HG02623 (cell line): Measurements from ENCODE around the gene HSD11B1.

ENCODE experiments used
- ATAC-seq: cut with Tn5 transposase; IDR thresholded peaks from one replicate; pipeline ENCODE4 v1.9.1; 2021; ENCODE audit warnings: moderate library complexity; ENCODE audit not compliant: unreplicated experiment

The HSD11B1 gene

GRCh38 chr1:209751627-209752231 lies 47.1 kb downstream of the HSD11B1 start:
- ATAC-seq = peak; percentile 36

GRCh38 chr1:209752890-209753289 lies 48.2 kb downstream of the HSD11B1 start:
- ATAC-seq = no peak

GRCh38 chr1:209755256-209755655 lies 50.6 kb downstream of the HSD11B1 start:
- ATAC-seq = no peak

GRCh38 chr1:209755926-209756614 lies 51.4 kb downstream of the HSD11B1 start, which contains the start of gene TRAF3IP3:
Gene TRAF3IP3 (plus strand): TSS chr1:209756053. CDS start chr1:209760040, 3,987 bp downstream.
- peak; percentile 70 for ATAC-seq

- ATAC-seq = peak; percentile 25
Measured at GRCh38 chr1:209756615-209757445, 52.2 kb downstream of the HSD11B1 start.

GRCh38 chr1:209758400-209758799 lies 53.8 kb downstream of the HSD11B1 start:
- no peak for ATAC-seq

- ATAC-seq = no peak
Measured at GRCh38 chr1:209759829-209760359, 55.2 kb downstream of the HSD11B1 start.

- no peak for ATAC-seq
Measured at GRCh38 chr1:209761011-209761635, 56.5 kb downstream of the HSD11B1 start.

- ATAC-seq = no peak
Measured at GRCh38 chr1:209766051-209766450, 61.4 kb downstream of the HSD11B1 start.

GRCh38 chr1:209767096-209767495 lies 62.5 kb downstream of the HSD11B1 start:
- no peak for ATAC-seq

- no peak for ATAC-seq
Measured at GRCh38 chr1:209767706-209768105, 63.1 kb downstream of the HSD11B1 start.

- peak; percentile 83 for ATAC-seq
Measured at GRCh38 chr1:209768354-209768774, 63.7 kb downstream of the HSD11B1 start.

- ATAC-seq = peak; percentile 77
Measured at GRCh38 chr1:209769171-209769904, 64.7 kb downstream of the HSD11B1 start.

- no peak for ATAC-seq
Measured at GRCh38 chr1:209769971-209770370, 65.3 kb downstream of the HSD11B1 start.

GRCh38 chr1:209770636-209771415 lies 66.2 kb downstream of the HSD11B1 start:
- no peak for ATAC-seq

GRCh38 chr1:209772126-209772525 lies 67.5 kb downstream of the HSD11B1 start:
- no peak for ATAC-seq

GRCh38 chr1:209774592-209774991 lies 69.9 kb downstream of the HSD11B1 start:
- ATAC-seq = no peak

GRCh38 chr1:209775678-209776077 lies 71.0 kb downstream of the HSD11B1 start:
- no peak for ATAC-seq

GRCh38 chr1:209777587-209777986 lies 72.9 kb downstream of the HSD11B1 start:
- ATAC-seq = no peak
